Fibroblast of villous mesenchyme (primary cell): ENCODE data around the gene FSTL5. TPM values are rescaled to one million over a fixed set of nuclear protein-coding genes. Genes with fewer than 3 reads are reported as not detected.

ENCODE experiments used
- DNase-seq: peaks from one replicate; pipeline ENCODE4 v3.0.0-alpha.2; 2010; ENCODE audit warnings: low read depth
- H3K4me3 ChIP-seq: 2 replicates; pipeline ENCODE4 v1.5.1; 2011; ENCODE audit warnings: low read depth, mild to moderate bottlenecking, low read length
- CTCF ChIP-seq: IDR thresholded peaks from 2 replicates; pipeline ENCODE4 v1.5.1; 2012; ENCODE audit warnings: low read depth, mild to moderate bottlenecking, low read length; ENCODE audit not compliant: insufficient read depth
- total RNA-seq: library from RNA; depleted of rRNA; stranded (reverse); fragments of >200 nt; gene quantifications from 2 replicates; pipeline ENCODE4 v1.2.3, GENCODE V29; 2012

FSTL5 gene
- total RNA-seq, 1 donor, result not detected

DNA sequence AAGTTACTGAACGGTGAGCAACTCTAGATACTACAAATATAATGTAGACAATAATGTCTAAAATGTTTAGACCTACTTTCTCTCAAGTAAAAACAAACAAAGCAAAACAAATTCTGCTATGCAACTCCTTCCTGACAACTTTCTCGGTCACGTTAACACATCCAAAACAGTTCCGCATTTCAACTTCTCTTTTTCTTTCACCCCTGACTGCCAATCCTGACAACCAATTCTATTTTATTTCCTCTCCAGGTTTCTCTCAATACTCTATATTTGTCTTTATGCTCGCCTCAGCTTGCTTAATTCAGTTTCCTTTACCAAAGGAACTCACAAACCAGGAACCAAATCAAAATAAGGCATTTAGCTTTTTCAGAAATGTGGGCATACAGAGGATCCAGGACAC is 513.0 kb downstream of the FSTL5 start:
- no peak for TF ChIP-seq CTCF
- no peak overlapping the region for H3K4me3 ChIP-seq
- DNase-seq, result no peak

GRCh38 chr4:161647757-161648156 is 516.0 kb downstream of the FSTL5 start:
- H3K4me3 ChIP-seq, result no peak overlapping the region
- no peak for TF ChIP-seq CTCF
- DNase-seq, result no peak

- DNase-seq, result peak; percentile 10
Observed at GRCh38 chr4:161642708-161643107, 521.1 kb downstream of the FSTL5 start.

GRCh38 chr4:161629694-161630441 is 533.9 kb downstream of the FSTL5 start:
- TF ChIP-seq CTCF, result no peak
- DNase-seq, result peak; percentile 76
- H3K4me3 ChIP-seq, result no peak overlapping the region

More at GRCh38 chr4:161642708-161643107, 521.1 kb downstream of the FSTL5 start:
- TF ChIP-seq CTCF, result no peak
- no peak overlapping the region for H3K4me3 ChIP-seq

DNA sequence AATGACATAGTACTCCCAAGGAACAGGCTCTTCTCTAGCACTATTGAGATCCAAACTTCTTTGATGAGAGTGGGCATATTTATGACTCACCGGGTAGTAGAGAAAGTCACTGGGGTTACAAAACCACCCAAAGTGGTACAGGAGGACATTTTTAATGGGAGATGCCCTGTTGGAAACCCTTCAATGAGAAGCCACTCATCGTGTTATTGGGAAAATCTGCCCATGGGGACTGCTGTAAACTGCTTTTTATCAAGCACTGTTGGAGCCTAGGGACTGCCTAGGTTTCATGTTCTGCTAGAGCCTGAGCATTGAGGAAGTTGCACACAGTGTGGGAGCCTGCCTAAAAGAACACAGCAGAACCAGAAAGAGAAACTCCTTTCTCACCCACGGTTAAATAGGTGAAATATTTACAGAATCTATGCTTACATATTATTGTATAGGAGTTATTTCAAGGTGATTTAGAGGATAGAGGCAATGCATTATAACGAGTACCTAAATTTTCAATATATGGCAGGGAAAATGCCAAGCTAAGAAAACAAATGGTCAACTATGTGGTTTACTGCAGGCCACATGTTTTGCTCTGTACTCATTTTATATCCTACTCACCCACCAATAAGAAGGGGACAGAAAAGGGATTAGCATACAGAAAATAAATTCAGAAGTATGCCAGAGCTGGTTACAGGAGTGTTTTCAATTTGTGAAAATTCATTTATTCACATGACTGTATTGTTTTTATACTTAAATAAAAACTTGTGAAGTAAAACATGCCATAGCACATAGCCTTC is 559.1 kb downstream of the FSTL5 start:
- TF ChIP-seq CTCF, result no peak
- DNase-seq, result no peak

DNA sequence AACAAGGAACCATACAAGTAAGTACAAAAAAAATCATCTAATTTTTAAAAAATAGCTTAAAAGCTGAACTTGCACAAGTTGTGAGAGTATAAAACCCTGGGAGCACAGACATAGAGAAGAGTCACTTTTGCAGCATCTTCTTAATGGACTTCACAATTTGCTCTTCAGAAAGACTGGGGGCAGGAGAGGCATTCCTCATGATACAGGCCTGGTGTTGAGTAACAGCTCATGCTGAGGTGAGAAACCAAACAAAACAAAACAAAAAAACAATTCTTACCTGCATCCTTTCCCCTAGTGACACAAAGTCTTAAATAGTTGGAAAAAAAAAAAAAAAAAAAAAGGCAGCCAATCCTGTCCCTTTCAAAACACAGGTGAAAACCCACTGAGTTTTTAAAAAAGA is 562.8 kb downstream of the FSTL5 start:
- no peak overlapping the region for H3K4me3 ChIP-seq
- no peak for DNase-seq
- TF ChIP-seq CTCF, result no peak

More for the DNA sequence above, 559.1 kb downstream of the FSTL5 start:
- no peak overlapping the region for H3K4me3 ChIP-seq
